Skeletal muscle tissue (tissue), 4 donors: ENCODE measurements around the gene NLRP10. TPM values are rescaled to one million over a fixed set of nuclear protein-coding genes. Genes with fewer than 3 reads are reported as not detected.

Experiments
- H3K27ac ChIP-seq: one replicate; pipeline ENCODE4 v1.7.0; 2013; ENCODE audit warnings: mild to moderate bottlenecking, low read depth, low read length, inconsistent platforms
- H3K27me3 ChIP-seq, 3 donors: one replicate each; pipeline ENCODE4 v1.7.0; 2013; ENCODE audit warnings: low read length in 3 of 3; ENCODE audit not compliant: control insufficient read depth in 3 of 3, insufficient read depth in 3 of 3
- H3K36me3 ChIP-seq, 3 donors: one replicate each; pipeline ENCODE4 v1.7.0; 2013; ENCODE audit warnings: low read length in 3 of 3; ENCODE audit not compliant: control insufficient read depth in 3 of 3, insufficient read depth in 3 of 3
- H3K4me1 ChIP-seq, 3 donors: one replicate each; pipeline ENCODE4 v1.7.0; 2013; ENCODE audit warnings: low read length in 3 of 3, mild to moderate bottlenecking in 3 of 3; ENCODE audit not compliant: control insufficient read depth in 3 of 3, insufficient read depth in 3 of 3
- H3K4me3 ChIP-seq, 3 donors: one replicate each; pipeline ENCODE4 v1.7.0; 2013; ENCODE audit warnings: low read length in 3 of 3
- H3K9ac ChIP-seq, 3 donors: one replicate each; pipeline ENCODE4 v1.7.0; 2013; ENCODE audit warnings: low read length in 3 of 3, mild to moderate bottlenecking in 3 of 3, moderate library complexity in 2 of 3, low read depth in 1 of 3
- H3K9me3 ChIP-seq, 3 donors: one replicate each; pipeline ENCODE4 v1.7.0; 2013; ENCODE audit warnings: low read length in 3 of 3; ENCODE audit not compliant: control insufficient read depth in 3 of 3
- total RNA-seq: library from RNA; depleted of rRNA; stranded (reverse); fragments of >200 nt; gene quantifications from one replicate; pipeline ENCODE4 v1.2.3, GENCODE V29; 2014
- donor health status: Osteomylitis.

Gene NLRP10
- not detected for total RNA-seq

- H3K27ac ChIP-seq: no peak within 1 kb of the TSS
- no peaks in the 10 kb centered on the region for H3K4me1 ChIP-seq
- H3K9ac ChIP-seq: no peak within 1 kb of the TSS
- H3K4me3 ChIP-seq: no peak within 1 kb of the TSS
- H3K36me3 ChIP-seq: no peaks in the 10 kb centered on the region
- H3K27me3 ChIP-seq: peaks cover 0 to 5% (median 0%) of the 10 kb centered on the region in 3 donors
- no peaks in the 10 kb centered on the region for H3K9me3 ChIP-seq
Observed at GRCh38 chr11:7965386-7965785, at the start of gene NLRP10. NLRP10 (minus strand) TSS chr11:7965447; CDS start chr11:7963495, 1,952 bp downstream.

GRCh38 chr11:8013833-8014232, 48.6 kb upstream of the NLRP10 start:
- no peak overlapping the region for H3K4me3 ChIP-seq
- no peak overlapping the region for H3K9ac ChIP-seq
- peaks cover 0 to 5% (median 5%) of the 10 kb centered on the region in 3 donors for H3K4me1 ChIP-seq
- no peak overlapping the region for H3K27ac ChIP-seq
- no peaks in the 10 kb centered on the region for H3K9me3 ChIP-seq
- no peaks in the 10 kb centered on the region for H3K36me3 ChIP-seq
- peaks cover 20 to 25% (median 22%) of the 10 kb centered on the region in 3 donors for H3K27me3 ChIP-seq

- H3K9ac ChIP-seq: no peak overlapping the region
- peaks cover 9 to 14% (median 10%) of the 10 kb centered on the region in 3 donors for H3K27me3 ChIP-seq
- H3K4me3 ChIP-seq: no peak overlapping the region
- H3K9me3 ChIP-seq: no peaks in the 10 kb centered on the region
- H3K27ac ChIP-seq: no peak overlapping the region
- H3K4me1 ChIP-seq: no peaks in the 10 kb centered on the region
- no peaks in the 10 kb centered on the region for H3K36me3 ChIP-seq
Observed at GRCh38 chr11:8011981-8012444, 46.8 kb upstream of the NLRP10 start.

GRCh38 chr11:8011371-8011770, 46.1 kb upstream of the NLRP10 start:
- Histone ChIP-seq H3K27me3 (peaks cover 7 to 10% (median 7%) of the 10 kb centered on the region in 3 donors), H3K4me1 (no peaks in the 10 kb centered on the region), H3K4me3 (no peak overlapping the region), H3K27ac (no peak overlapping the region), H3K36me3 (no peaks in the 10 kb centered on the region), H3K9me3 (no peaks in the 10 kb centered on the region), H3K9ac (no peak overlapping the region)

GRCh38 chr11:8009856-8010255, 44.6 kb upstream of the NLRP10 start:
- Histone ChIP-seq H3K9me3 (no peaks in the 10 kb centered on the region), H3K27me3 (no peaks in the 10 kb centered on the region), H3K4me3 (no peak overlapping the region), H3K36me3 (no peaks in the 10 kb centered on the region), H3K9ac (no peak overlapping the region), H3K4me1 (no peaks in the 10 kb centered on the region), H3K27ac (no peak overlapping the region)

GRCh38 chr11:8008212-8008611, 43.0 kb upstream of the NLRP10 start:
- H3K9ac ChIP-seq: no peak overlapping the region

GRCh38 chr11:8006349-8006977, 41.2 kb upstream of the NLRP10 start:
- Histone ChIP-seq H3K4me3 (no peak overlapping the region), H3K9me3 (no peaks in the 10 kb centered on the region), H3K9ac (no peak overlapping the region), H3K4me1 (no peaks in the 10 kb centered on the region), H3K27ac (no peak overlapping the region), H3K36me3 (no peaks in the 10 kb centered on the region), H3K27me3 (no peaks in the 10 kb centered on the region)

More at GRCh38 chr11:8008212-8008611, 43.0 kb upstream of the NLRP10 start:
- Histone ChIP-seq H3K9me3 (no peaks in the 10 kb centered on the region), H3K4me3 (no peak overlapping the region), H3K4me1 (no peaks in the 10 kb centered on the region), H3K27me3 (no peaks in the 10 kb centered on the region), H3K27ac (no peak overlapping the region), H3K36me3 (no peaks in the 10 kb centered on the region)

- no peaks in the 10 kb centered on the region for H3K4me1 ChIP-seq
- no peaks in the 10 kb centered on the region for H3K27me3 ChIP-seq
- H3K27ac ChIP-seq: no peak overlapping the region
- H3K9ac ChIP-seq: no peak overlapping the region
- no peaks in the 10 kb centered on the region for H3K36me3 ChIP-seq
- H3K4me3 ChIP-seq: no peak overlapping the region
- no peaks in the 10 kb centered on the region for H3K9me3 ChIP-seq
Observed at GRCh38 chr11:8005556-8005955, 40.3 kb upstream of the NLRP10 start.

- H3K4me1 ChIP-seq: no peaks in the 10 kb centered on the region
- no peak overlapping the region for H3K9ac ChIP-seq
- no peaks in the 10 kb centered on the region for H3K27me3 ChIP-seq
- H3K36me3 ChIP-seq: peaks cover 0 to 6% (median 6%) of the 10 kb centered on the region in 3 donors
- no peak overlapping the region for H3K4me3 ChIP-seq
- no peak overlapping the region for H3K27ac ChIP-seq
- no peaks in the 10 kb centered on the region for H3K9me3 ChIP-seq
Observed at GRCh38 chr11:8004008-8004407, 38.8 kb upstream of the NLRP10 start.

GRCh38 chr11:8003187-8003586, 37.9 kb upstream of the NLRP10 start:
- H3K9me3 ChIP-seq: no peaks in the 10 kb centered on the region
- H3K36me3 ChIP-seq: peaks cover 5 to 14% (median 8%) of the 10 kb centered on the region in 3 donors
- no peak overlapping the region for H3K9ac ChIP-seq
- no peaks in the 10 kb centered on the region for H3K4me1 ChIP-seq
- H3K4me3 ChIP-seq: no peak overlapping the region
- no peaks in the 10 kb centered on the region for H3K27me3 ChIP-seq
- no peak overlapping the region for H3K27ac ChIP-seq
